H1 (cell line): ENCODE measurements around the gene ZBTB48. TPM values are rescaled to one million over a fixed set of nuclear protein-coding genes. Genes with fewer than 3 reads are reported as not detected.

Source experiments
- ATF3 ChIP-seq: IDR thresholded peaks from 2 replicates; pipeline ENCODE4 v1.6.1; 2011; ENCODE audit warnings: low read depth, mild to moderate bottlenecking, low read length; ENCODE audit not compliant: insufficient read depth
- CTCF ChIP-seq, 3 experiments: IDR thresholded peaks; 1 replicate in 2 of 3; 2 replicates in 1 of 3; pipeline versions ENCODE4 v1.5.1 to v1.6.1; 2011; ENCODE audit warnings: low read length in 3 of 3, mild to moderate bottlenecking in 3 of 3, inconsistent platforms in 2 of 3, low read depth in 1 of 3, moderate library complexity in 1 of 3; ENCODE audit not compliant: insufficient read depth in 1 of 3; ENCODE audit errors: control extremely low read depth in 1 of 3
- RXRA ChIP-seq: IDR thresholded peaks from 2 replicates; pipeline ENCODE4 v1.6.1; 2011; ENCODE audit warnings: low read depth, mild to moderate bottlenecking, low read length, moderate library complexity; ENCODE audit not compliant: insufficient read depth
- SIN3A ChIP-seq, 2 experiments: IDR thresholded peaks in 1 of 2; conservative IDR thresholded peaks in 1 of 2; 2 replicates each; pipeline ENCODE4 v1.6.1; 2011 to 2012; ENCODE audit warnings: low read length in 2 of 2, improper control_type of control experiment in 1 of 2, low read depth in 1 of 2, mild to moderate bottlenecking in 1 of 2
- SP2 ChIP-seq: IDR thresholded peaks from 2 replicates; pipeline ENCODE4 v1.6.1; 2012; ENCODE audit warnings: mild to moderate bottlenecking, low read length, inconsistent platforms
- SP4 ChIP-seq: IDR thresholded peaks from 2 replicates; pipeline ENCODE4 v1.6.1; 2012; ENCODE audit warnings: low read length, inconsistent platforms
- polyA plus RNA-seq, 7 experiments: library from polyadenylated mRNA; depleted of rRNA in 3 of 7; stranded (reverse) in 5 of 7; unstranded in 2 of 7; fragments of >200 nt in 5 of 7; fragments of 200-250 nt in 2 of 7; gene quantifications; 1 replicate in 5 of 7; 2 replicates in 1 of 7; 4 replicates in 1 of 7; pipeline versions ENCODE4 v1.2.1 to v1.2.3, GENCODE V29; 2011 to 2013; ENCODE audit warnings: missing spikeins in 2 of 7, mixed read lengths in 2 of 7
- total RNA-seq: library from RNA; stranded (reverse); fragmentation: NEBNext Ultra II Directional; extraction: Animal tissue kit (Norgen Biotek cat#: 25700); gene quantifications from 2 replicates; pipeline ENCODE4 v1.2.1, GENCODE V29; 2021

ZBTB48 gene
- total and polyA plus RNA-seq, 2 of the 8 experiments (the other 6 are each of a cell fraction or from before 2014, with no cell fraction given) = 28.2 to 28.8 TPM

- TF ChIP-seq SP4 = no peak
- TF ChIP-seq SP2 = no peak
- no peak for TF ChIP-seq CTCF (IDR thresholded peaks at IDR 0.05; ENCODE audit: control extremely low read depth in 1 of 3, insufficient read depth in 1 of 3, low read depth in 1 of 3, low read length in 3 of 3)
- no peak for TF ChIP-seq SIN3A (conservative IDR thresholded peaks at IDR 0.05 in 1 of 2, IDR thresholded peaks at IDR 0.05 in 1 of 2; ENCODE audit: low read depth in 1 of 2, low read length in 2 of 2)
- TF ChIP-seq RXRA = no peak
- no peak for TF ChIP-seq ATF3
These were observed 5.4 kb downstream of the ZBTB48 start (continued) for GRCh38 chr1:6585081-6585722.
